OCI-M2 (cell line): Measurements from ENCODE around the gene VGLL4.
"Not testable (repeated sequence)": the region's sequence is repeated elsewhere in the genome, so short reads cannot be mapped to it uniquely, and the experiment has no call there.

Experiments used
- DNase-seq: peaks from one replicate; lab custom pipeline; 2025; ENCODE audit not compliant: unreplicated experiment; lab: John Stamatoyannopoulos, UW

The VGLL4 gene

DNA sequence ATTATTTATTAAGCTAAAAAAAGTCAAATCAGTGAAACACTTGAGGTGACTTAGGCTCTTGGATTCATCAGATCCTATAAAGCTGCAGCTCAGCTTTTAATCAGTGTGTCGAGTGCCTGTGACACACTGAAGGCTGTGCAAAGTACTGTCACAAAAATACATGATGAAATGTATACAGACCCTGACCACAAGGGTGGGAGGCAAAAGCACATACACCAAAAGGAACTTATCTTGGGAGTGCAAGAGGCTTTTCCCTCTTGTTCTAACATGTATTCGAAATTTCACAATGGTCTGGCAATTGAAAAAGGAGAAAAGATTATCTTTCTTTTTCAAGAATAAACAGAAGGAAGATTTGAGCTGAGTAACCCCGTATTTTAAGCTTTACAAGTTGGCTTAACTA is 35.9 kb downstream of the VGLL4 start:
- DNase-seq: no peak

DNA sequence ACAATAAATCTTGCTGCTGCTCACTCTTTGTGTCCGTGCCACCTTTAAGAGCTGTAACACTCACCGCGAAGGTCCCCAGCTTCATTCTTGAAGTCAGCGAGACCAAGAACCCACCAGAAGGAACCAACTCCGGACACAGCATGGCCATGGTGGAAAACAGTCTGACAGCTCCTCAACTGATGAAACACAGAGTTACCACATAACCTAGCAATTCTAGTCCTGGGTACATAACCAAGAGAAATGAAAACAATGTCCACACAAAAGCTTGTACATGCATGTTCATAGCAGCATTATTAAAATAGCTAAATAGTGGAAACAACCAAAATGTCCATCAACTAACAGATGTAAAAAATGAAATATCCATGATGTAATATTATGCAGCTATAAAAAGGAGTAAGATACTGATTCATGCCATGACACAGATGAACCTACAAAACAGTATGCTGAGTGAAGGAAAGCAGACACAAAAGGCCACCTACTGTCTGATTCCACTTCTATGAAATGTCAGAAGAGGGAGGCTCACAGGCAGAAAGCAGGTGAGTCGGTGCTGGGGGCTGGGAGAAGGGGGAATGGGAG is 36.8 kb downstream of the VGLL4 start:
- no peak for DNase-seq

DNA sequence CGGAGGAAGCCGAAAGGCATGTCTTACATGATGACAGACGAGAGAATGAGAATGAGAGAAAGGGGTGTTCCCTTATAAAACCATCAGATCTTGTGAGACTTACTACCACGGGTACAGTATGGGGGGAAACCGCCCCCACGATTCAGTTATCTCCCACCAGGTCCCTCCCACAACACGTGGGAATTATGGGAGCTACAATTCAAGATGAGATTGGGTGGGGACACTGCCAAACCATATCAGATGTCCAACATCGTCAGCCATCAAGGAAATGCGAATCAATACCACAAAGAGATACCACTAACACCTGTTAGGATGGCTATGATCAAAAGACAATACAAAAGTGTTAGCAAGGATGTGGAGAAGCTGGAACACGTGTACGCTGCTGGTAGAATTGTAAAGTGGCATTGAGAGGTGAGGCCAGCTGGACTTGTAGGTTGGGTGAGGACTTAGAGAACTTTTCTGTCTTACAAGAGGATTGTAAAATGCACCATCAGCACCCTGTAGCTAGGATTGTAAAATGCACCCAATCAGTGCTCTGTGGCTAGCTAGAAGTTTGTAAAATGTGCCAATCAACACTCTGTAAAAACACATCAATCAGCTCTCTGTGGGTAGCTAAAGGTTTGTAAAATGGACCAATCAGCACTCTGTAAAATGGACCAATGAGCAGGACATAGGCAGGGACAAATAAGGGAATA is 37.5 kb downstream of the VGLL4 start:
- DNase-seq: no peak

DNA sequence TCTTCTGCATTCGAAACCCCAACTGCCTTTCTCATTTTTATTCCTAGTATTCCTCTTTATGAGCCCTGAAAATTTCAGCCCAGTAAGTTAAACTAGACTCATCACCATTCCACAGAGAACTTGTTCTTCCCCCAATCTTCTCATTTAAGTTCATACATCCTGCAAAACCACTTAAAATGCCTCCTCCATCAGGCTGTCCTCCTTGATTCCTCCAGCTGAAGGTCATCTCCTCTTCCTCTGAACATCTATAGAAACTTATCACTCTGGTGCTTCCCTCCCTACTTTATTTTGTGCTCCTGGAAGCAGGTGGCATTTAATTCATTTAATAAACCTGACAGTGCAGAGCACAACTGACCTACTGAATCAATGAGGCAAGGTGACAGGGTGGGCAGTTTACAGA is 38.3 kb downstream of the VGLL4 start:
- no peak for DNase-seq

DNA sequence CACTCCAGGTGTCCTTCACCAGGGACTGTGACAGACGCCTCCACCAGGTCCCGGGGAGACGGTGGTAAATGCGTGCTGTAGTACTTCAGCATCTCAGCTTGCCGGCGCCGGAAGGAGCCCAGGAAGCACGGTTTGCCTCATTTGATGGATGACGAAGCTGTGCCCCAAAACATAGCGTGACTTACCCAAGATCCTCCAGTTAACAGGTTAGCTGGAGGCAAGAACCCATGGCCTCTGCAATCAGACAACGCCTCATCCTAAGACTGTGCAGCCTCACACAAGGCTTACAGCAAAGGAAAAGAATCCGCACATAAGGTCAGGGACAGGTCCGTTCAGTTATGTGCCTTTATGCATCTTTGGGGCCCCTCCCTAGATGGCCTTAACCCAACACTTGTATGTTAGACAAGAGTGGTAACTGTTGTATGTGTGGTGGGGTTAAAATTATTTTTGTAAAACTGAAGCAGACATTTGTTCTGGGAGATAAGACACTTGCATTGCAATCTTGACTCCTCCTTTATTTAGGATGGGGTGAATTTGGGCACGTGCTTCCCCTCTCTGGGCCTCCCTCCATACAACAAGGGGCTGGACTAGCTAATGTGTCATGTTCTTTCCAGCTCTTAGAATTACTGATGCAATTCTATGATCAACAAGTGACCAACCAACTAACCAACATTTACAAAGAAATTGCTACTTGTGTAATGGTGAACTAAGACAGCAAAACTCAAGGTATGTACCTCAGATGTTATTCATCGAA is 39.4 kb downstream of the VGLL4 start:
- DNase-seq: no peak

DNA sequence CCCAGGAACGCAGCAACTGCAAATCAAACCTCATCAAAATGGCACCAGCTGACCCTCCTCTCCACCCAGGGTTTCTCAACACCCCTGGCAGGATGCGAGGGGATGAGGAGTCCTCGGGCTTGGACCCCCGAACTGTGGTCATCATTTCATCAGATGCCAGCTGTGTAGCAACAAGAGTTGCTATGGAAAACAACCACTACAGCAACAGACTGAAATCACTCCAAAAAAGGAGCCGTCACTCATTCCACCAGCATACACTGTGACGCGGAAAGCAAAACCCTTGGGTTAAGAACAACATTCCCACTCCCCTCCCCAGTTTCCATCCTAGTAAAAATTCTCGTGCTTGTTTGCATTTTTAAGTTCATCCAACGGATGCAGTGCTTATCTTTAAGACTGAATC is 40.1 kb downstream of the VGLL4 start:
- DNase-seq: no peak

DNA sequence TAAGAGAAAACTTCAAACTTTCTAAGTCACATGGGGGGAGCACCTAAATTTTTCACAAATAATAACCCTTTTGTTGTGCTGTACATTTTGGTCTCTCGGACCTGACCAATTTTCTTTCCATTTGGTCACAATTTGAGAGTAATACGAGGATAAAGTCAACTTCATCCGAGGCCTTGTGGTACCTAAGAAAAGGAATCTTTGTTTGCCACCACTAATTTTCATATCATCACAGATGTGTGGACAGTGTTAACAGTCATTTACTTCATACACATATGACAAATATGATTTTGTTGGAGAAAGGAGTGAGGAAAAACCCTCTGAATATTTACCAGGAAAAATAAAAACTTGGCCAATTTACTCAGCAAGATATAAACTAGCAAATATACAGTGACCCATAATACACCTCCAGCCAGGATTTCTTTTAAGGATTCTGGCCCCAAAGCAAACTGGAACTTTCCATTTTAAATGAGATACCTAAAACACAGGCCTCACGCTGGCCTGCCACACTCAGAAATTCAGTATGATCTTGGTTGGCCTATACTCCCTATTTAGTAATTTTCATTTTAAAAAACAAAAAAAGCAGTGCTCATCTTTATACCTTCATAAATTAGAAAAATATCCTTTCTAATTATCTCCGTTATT is 40.7 kb downstream of the VGLL4 start:
- no peak for DNase-seq

DNA sequence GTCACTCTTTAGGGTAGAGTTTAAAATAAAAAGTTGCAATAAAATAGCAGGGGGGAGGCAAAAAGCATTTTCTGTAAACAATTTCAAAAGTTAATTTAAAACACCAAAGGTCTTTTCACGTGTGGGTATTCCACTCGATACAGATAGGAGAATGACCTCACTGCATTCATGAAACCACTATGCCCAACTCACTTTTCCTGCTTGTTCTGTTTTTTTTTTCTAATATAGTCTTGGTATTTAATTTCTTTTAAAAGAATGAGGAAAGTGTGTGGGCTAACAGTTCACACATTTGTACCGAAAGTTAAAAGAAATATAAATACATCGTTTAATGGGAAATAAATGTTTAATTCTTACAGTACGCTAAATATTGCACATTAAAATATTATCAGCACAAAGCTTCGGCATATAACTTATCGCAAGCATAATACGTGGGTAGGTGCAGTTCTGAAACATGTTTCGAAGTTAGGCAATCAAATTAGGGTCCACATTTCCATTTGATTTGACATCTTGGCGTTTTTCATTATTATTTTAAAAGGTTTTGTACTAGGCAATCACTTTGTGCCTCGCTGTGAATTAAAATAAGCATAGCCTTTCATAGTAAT is 41.4 kb downstream of the VGLL4 start:
- no peak for DNase-seq

DNA sequence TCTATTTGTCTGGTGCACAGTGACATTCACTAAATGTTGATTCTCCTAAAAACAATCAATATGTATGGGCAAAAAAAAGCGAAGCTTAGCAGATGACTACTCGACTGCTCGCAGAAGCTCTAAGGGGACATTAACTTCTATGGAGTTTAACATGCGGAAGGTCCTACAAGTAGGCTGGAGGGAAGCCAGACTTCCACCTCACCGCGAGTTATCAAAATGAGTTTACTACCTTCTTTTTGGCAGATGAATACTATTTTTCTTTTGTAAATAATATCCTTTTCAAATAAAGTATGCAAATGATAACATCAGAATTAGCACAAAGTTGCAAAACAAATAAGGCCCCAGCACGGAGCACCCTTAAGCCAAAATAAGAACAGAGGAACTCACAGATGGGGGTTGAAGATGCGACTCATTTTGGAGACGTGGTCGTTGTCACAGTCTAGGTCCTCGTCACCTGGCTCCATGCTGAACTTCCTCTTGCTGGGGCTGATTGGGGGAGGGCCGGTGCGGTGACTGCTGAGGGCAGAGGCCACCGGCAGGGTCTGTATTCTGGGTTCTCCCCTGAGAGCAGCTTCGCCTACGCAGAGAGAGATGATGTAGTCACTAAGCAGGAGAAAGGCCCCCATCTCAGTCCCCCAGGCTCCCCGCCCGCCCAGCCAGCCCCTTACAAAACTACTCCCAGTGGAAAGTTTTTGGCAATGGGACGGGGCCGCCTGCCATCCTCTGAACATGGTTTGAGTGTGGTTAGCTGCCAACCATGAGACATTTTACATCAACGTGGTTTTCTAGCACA is 42.1 kb downstream of the VGLL4 start:
- DNase-seq: no peak

DNA sequence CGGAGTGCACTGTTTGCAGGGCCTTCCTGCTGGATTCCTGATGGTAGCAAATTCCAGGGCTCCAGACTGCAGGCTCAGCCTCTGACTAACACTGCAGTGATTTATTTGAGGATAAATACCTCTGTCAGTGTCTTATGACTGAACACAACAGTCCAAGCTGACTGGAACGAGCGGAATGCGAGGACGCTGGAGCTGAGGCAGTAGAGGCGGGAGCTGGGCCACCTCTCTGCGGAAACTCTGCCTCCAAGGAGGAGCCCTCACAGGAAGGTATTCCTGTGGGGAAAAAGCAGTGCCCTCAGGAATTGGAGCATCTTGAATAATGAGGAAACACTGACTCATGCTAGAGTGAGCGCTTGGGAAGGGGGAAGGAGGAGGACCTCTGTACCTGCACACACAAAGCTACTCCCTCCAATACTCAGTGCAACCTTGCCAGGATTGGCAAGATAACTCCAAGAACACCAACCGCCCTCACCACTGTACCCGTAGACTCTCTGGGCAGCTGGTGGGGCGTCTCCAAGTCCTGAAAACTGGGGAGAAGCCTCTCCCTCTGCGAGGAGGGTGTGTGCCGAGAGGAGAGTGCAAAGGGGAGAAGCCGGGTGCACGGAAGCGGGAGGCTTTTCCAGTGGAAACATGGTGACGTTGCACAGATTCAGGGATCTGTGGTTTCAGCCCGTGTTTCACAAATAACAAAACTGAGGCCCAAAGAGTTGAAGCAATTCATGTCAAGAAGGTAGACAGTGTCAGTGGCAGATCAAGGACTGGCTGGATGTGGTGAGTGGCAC is 43.0 kb downstream of the VGLL4 start:
- no peak for DNase-seq

DNA sequence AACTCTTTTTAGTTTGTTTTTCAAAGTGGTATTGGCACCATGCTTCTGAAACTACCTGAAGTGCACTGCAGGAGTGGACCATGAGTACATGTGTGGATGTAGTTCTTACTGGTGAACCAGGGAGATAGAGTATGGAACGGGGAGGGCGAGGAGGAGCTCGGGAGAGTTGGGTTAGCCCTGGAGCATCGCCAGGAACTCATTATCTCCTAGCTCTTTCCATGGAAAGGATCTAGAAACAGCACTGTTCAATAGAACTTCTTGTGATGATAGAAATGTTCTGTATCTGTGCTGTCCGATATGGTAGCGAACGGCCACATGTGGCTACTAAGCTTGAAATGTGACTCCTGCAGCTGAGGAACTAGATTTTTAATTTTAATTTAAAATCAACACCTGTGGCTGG is 47.3 kb downstream of the VGLL4 start:
- DNase-seq: no peak

DNA sequence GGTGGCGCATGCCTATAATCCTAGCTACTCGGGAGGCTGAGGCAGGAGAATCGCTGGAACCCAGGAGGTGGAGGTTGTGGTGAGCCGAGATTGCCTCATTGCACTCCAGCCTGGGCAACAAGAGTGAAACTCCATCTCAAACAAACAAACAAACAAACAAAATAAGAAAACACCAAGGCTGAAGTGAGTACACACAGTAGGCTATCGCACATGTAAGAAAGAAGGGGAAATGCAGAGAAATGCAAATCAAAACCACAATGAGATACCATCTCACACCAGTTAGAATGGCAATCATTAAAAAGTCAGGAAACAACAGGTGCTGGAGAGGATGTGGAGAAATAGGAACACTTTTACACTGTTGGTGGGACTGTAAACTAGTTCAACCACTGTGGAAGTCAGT is 48.7 kb downstream of the VGLL4 start:
- DNase-seq: not testable (repeated sequence)

DNA sequence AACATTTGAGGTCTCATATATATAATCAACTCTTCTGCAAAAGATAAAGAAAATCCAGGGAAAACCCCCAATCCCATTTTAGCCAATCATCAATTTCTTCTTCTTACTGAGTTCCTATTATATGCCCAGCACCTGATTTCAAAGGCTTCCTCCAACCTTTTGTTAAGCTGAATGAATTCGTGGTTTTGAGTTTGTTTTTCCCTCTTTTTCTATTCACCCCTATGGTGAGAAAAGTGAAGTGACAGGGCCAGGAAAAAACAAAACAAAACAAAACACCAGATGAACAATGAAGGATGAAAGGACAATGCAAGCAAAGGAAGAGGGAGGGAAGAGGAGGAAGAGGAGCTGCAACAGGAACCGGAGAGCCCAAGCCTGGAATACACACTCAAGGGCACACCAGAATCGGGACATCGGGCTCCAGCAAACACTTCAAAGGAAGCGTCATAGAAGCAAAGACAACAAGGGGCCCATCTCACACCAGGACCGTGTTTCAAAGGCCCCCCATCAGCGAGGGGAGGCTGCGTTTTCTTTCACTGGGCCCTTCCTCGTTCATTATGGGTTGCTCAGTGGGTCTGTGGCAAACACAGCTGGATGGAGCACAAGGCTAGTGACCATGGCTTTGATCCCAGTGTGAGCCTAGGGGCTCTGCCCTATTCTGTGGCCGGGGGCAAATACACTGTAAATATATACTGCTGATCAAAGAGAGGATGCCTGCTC is 50.2 kb downstream of the VGLL4 start:
- DNase-seq: no peak

DNA sequence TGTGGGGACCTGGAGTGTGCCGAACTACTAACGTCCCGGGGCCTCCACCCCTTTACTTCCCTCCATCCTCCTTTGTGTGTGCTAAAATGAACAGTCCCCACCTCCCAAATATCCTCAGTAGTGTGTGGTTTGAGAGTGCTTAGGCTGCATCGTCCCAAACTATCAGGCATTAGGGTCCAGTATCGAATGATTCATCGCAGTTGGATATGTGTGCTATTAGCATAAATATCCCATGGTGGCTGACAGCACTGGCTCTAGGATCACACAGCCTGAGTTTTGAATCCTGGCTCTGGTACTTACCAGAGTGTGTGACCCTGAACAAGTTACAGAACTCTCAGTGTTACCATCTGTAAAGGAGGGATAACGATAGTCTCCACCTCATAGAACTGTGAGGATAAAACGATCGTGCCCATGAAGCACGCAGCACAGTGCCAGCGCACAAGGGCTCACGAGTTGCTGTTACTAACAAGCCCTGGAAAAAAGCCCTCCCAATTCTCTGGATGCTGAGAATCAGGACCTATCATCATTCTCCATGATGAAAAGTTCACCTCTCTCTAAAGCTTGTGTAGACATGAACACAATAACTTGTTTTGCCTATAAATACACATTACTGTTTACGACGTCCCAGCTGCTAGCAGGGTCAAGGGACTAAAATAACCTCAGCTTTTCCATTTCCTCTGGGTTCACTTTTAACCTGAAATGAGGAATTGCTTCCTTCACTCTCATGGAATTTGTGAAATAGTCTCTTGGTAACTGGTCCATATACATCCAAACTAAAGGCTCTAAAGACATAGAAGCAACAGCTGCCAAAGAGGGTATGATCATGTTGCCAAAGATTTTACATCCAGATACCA is 51.0 kb downstream of the VGLL4 start:
- no peak for DNase-seq

DNA sequence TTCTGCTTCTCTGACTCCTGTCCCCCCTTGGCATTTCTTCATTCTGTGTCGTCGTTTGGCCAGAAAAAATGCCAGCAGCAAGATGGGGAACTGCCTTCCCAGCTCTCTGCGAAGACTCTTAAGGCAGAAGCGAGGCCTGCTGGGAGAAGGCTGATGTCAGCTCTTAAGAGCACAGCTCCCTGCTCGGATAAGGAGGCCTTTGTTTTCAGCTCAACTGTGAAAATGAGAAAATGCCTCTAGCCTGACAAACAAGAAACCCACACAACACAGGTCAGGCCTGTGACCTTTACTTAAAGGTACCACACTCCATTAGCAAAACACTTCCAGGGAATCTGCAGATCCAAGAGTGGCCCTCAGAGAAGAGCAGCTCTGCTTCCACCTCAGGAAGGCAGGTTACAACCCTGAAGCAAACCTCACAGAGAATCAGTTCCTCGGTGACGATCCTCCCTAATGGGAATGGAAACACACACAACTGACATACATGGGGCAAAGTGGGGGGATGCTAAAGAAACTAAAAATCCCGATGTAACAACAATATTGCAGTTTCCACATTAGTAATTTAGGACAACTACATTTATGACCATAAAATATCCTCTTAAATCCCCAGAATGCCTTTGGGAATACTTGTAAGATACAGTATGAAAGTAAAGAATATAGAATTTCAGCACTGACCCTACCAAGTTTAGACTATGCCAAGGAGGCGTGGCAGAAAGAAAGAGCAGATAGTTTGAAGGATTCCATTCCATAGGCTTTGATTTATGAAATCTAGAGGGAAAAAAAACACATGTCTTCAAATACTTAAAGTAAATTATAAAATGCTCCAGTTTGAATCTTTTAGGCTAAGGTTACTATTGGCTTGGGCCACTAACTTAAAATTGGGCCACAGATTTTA is 52.1 kb downstream of the VGLL4 start:
- DNase-seq: no peak

DNA sequence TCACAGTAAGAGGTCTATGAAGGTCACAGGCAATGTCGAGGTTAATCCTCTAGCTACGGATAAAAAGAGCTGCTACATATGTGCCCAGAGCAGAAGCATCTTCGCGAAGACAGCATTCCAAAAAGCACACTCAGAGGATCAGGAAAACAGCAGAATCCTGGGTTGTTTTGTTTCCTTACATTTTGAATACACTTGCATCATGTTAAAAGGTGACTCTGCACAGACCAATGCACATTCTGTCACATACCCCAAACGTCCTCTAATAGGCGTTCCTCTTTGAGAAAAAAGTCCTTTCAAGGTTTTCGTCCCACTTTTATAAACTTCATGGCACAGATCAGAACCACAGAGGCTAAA is 52.7 kb downstream of the VGLL4 start:
- DNase-seq: no peak

DNA sequence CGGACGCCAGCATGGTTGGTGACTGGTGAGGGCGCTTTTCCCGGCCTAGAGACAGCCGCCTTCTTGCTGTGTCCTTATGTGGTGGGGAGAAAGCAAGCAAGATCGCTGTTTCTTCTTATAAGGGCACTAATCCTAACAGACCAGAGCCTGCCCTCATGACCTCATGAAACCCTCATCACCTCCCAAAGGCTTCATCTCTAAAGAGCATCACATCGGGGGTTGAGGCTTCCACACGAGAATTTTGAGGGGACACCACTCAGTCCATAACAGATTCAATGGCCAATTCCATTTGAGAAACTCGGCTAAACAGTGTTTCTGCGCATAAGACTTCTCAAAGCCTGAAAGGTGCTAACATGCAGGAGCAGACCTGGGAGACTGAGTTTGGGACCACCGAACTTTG is 54.0 kb downstream of the VGLL4 start:
- no peak for DNase-seq

DNA sequence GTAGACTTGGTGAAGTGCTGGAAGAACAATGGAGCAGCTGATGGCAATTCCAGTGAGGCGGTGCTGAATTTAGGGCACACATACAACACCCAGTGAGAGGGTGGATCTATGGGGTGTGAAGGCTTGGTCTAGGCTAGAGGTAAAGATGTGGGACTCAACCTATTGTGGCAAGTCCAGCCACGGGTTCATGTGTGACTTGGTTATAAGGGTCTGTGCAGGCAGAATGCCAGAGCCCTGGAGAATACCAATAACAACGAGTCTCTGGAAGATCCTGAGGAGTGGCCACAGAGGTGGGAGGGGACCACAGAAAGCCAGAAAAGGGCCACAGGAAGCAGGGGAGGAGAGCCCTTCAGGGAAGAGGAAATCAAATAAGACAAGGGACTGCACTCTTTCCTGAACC is 55.0 kb downstream of the VGLL4 start:
- no peak for DNase-seq
